ENCODE data around the gene UBXN1. TPM values are rescaled to one million over a fixed set of nuclear protein-coding genes. Genes with fewer than 3 reads are reported as not detected.
"Not testable (repeated sequence)": the region's sequence is repeated elsewhere in the genome, so short reads cannot be mapped to it uniquely, and the experiment has no call there.

UBXN1 gene
- total RNA-seq, 1 donor from 2014 or later, result 289 TPM

- Histone ChIP-seq H3K4me3 (ENCODE audit: low read depth, low read length) (no peak overlapping the region), H3K27me3 (ENCODE audit: control insufficient read depth, insufficient read depth, low read length) (no peaks in the 10 kb centered on the region), H3K36me3 (ENCODE audit: control insufficient read depth, insufficient read depth, low read length) (no peaks in the 10 kb centered on the region)
- no peak for DNase-seq (ENCODE audit: low read depth)
- peak; percentile 85 for TF ChIP-seq CTCF (IDR thresholded peaks at IDR 0.05; ENCODE audit: insufficient read depth, low read length, poor library complexity, severe bottlenecking)
Observed at GRCh38 chr11:62694455-62695167, 15.7 kb upstream of the UBXN1 start.

GRCh38 chr11:62693624-62694023 is 14.8 kb upstream of the UBXN1 start:
- not testable (repeated sequence) for H3K36me3 ChIP-seq (ENCODE audit: control insufficient read depth, insufficient read depth, low read length); DNase-seq (ENCODE audit: low read depth); H3K4me3 ChIP-seq (ENCODE audit: low read depth, low read length); H3K27me3 ChIP-seq (ENCODE audit: control insufficient read depth, insufficient read depth, low read length)

GRCh38 chr11:62689421-62690183 is 10.7 kb upstream of the UBXN1 start, which contains the start of gene LRRN4CL:
Gene LRRN4CL, minus strand, starts transcription at chr11:62689530. Its CDS starts 1,022 bp downstream, at chr11:62688508.
- Histone ChIP-seq H3K36me3 (ENCODE audit: control insufficient read depth, insufficient read depth, low read length) (no peaks in the 10 kb centered on the region), H3K4me3 (ENCODE audit: low read depth, low read length) (no peak within 1 kb of the TSS), H3K27me3 (ENCODE audit: control insufficient read depth, insufficient read depth, low read length) (peaks cover 6% of the 10 kb centered on the region)
- TF ChIP-seq CTCF (IDR thresholded peaks at IDR 0.05; ENCODE audit: insufficient read depth, low read length, poor library complexity, severe bottlenecking), result no peak
- no peak for DNase-seq (ENCODE audit: low read depth)

GRCh38 chr11:62688491-62688890 is 9.6 kb upstream of the UBXN1 start:
- TF ChIP-seq CTCF (IDR thresholded peaks at IDR 0.05; ENCODE audit: insufficient read depth, low read length, poor library complexity, severe bottlenecking), result no peak
- Histone ChIP-seq H3K4me3 (ENCODE audit: low read depth, low read length) (no peak overlapping the region), H3K27me3 (ENCODE audit: control insufficient read depth, insufficient read depth, low read length) (peaks cover 6% of the 10 kb centered on the region), H3K36me3 (ENCODE audit: control insufficient read depth, insufficient read depth, low read length) (no peaks in the 10 kb centered on the region)
- no peak for DNase-seq (ENCODE audit: low read depth)

GRCh38 chr11:62687508-62688396 is 8.9 kb upstream of the UBXN1 start:
- H3K27me3 ChIP-seq (ENCODE audit: control insufficient read depth, insufficient read depth, low read length), result peaks cover 6% of the 10 kb centered on the region
- no peak overlapping the region for H3K4me3 ChIP-seq (ENCODE audit: low read depth, low read length)
- TF ChIP-seq CTCF (IDR thresholded peaks at IDR 0.05; ENCODE audit: insufficient read depth, low read length, poor library complexity, severe bottlenecking), result no peak
- no peak for DNase-seq (ENCODE audit: low read depth)
- no peaks in the 10 kb centered on the region for H3K36me3 ChIP-seq (ENCODE audit: control insufficient read depth, insufficient read depth, low read length)

- Histone ChIP-seq H3K27me3 (ENCODE audit: control insufficient read depth, insufficient read depth, low read length) (no peaks in the 10 kb centered on the region), H3K4me3 (ENCODE audit: low read depth, low read length) (no peak overlapping the region), H3K36me3 (ENCODE audit: control insufficient read depth, insufficient read depth, low read length) (peaks cover 3% of the 10 kb centered on the region)
- TF ChIP-seq CTCF (IDR thresholded peaks at IDR 0.05; ENCODE audit: insufficient read depth, low read length, poor library complexity, severe bottlenecking), result no peak
- no peak for DNase-seq (ENCODE audit: low read depth)
Observed at GRCh38 chr11:62682518-62682917, 3.6 kb upstream of the UBXN1 start.
